NK-92 (cell line): ENCODE measurements around the gene COPS3.
"Not testable (repeated sequence)": the region's sequence is repeated elsewhere in the genome, so short reads cannot be mapped to it uniquely, and the experiment has no call there.

Source experiments
- DNase-seq: peaks from one replicate; lab custom pipeline; 2025; ENCODE audit not compliant: unreplicated experiment; lab: John Stamatoyannopoulos, UW

The COPS3 gene

DNA sequence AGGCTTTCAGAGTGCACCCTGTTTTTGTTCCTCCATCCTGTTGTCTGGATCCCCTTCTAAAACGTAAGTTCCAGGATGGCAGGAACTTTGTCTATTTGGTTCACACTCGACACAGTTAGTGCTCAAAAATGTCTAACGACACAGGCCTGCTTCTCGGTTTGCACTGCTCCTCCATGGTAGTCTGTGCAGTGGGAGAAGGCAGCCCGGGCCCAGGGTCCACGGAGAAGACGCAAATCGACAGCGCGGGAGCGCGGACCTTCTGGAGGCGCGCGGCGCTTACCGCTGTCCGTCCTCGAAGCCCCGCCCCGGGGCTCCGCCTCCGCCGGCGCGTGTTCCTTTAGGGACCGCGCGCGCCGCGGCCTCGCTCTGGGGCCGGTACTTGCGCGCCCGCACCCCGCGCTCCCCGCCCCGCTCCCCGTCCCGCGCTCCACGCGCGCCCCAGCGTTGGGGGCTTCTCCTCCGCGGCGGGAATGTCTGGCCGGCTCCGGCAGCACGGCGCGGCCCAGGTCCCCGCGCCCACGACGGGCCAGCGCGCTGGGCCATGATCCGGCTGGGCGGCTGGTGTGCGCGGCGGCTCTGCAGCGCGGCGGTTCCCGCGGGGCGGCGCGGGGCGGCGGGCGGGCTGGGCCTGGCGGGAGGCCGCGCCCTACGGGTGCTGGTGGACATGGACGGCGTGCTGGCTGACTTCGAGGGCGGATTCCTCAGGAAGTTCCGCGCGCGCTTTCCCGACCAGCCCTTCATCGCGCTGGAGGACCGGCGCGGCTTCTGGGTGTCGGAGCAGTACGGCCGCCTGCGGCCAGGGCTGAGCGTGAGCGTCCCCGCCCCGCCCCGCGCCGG, 22.2 kb upstream of the COPS3 start, which contains the start of gene NT5M:
Gene NT5M, plus strand, starts transcription at position 364 of the 837 bp plus-strand sequence. Its CDS starts 178 bp downstream, at position 542.
- no peak for DNase-seq

DNA sequence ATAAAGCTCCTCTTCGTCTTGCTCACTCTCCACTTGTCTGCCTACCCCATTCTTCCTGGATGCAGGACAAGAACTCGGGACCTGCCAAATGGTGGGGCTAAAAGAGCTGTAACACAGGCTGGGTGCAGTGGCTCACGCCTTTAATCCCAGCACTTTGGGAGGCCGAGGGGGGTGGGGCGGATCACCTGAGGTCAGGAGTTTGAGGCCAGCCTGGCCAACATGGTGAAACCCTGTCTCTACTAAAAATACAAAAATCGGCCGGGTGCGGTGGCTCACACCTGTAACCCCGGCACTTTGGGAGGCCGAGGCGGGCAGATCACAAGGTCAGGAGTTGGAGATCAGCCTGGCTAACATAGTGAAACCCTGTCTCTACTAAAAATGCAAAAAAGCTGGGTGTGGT, 20.6 kb upstream of the COPS3 start:
- not testable (repeated sequence) for DNase-seq

DNA sequence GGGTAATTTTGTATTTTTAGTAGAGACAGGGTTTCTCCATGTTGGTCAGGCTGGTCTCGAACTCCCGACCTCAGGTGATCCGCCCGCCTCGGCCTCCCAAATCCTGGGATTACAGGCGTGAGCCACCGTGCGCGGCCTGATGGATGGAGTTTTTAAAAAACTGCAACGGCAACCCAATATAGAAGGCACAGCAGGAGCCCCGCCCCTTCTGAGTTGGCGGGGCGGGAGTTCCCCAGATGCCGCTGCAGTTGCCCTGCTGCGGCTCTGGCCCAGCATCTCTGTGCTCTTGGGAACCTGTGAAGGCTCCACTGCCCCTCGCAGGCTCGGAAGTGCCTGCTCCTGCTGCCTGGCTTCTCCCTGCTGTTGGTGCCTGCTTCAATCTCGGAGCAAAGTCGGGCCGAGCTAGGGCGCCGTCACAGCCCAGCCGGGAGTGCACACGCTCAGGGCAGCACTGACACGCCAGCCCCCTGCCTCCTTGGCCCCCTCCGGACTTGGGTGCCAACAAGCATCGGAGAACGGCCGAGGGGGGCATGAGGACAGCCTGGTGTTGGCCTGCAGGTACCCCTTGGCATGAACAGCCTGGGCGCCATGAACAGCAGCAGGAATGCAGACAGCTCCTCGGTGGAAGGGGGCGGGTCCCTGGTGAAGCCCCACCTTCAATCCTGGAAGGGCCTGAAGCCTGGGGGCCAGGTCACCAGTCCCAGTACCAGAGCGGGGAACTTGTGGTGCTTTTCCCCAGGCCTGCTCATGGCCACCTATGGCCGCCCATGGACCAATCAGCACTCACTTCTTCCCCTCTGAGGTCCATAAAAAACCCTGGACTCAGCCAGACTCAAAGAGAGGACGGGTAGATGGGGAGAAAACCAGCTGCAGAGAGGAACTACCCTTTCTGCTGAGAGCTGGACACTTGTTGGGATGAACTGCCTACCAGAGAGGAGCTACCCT, 19.9 kb upstream of the COPS3 start:
- no peak for DNase-seq

DNA sequence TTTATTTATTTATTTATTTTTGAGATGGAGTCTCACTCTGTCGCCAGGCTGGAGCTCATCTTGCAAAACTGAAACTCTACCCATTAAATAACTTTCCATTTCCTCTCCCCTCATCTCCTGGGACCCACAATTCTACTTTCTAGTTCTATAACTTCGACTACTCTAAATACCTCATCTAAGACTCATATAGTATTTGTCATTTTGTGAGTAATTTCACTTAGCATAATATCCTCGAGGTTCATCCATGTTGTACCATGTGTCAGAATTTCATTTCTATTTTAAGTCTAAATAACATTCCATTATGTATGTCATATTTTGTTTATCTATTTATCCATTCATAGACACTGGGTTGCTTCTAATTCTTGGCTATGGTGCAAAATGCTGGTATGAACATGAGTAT, 17.1 kb upstream of the COPS3 start:
- no peak for DNase-seq

DNA sequence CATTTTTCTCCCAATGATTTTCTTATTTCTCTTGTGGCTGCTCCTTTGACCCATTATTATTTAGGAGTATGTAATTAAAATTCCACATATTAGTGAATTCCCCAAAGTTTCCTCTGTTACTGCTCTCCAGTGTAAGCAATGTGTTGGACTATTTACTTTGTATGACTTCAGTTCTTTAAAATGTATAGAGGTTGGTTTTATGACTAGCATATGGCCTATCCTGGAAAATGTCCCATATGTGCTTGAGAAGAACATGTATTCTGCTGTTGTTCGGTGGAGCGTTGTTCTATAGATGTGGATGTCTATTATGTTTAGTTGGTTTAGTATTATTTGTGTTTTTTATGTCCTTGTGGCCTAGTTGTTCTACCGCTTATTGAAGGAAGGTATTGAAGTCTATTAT, 16.2 kb upstream of the COPS3 start:
- no peak for DNase-seq

DNA sequence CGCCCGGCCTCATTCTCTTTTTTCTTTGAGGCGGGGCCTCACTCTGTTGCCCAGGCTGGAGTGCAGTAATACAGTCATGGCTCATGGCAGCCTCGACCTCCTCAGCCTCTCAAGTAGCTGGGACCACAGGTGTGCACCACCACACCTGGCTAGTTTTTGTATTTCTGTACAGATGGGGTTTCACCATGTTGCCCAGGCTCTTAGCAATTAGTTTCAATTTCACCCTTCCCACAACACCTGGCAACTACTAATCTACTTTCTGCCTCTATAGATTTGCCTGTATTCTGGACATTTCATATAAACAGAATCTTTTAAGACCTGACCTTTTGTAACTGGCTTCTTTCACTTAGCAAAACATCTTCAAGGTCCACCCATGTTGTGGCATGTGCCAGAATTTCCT, 14.1 kb upstream of the COPS3 start:
- DNase-seq, result no peak

DNA sequence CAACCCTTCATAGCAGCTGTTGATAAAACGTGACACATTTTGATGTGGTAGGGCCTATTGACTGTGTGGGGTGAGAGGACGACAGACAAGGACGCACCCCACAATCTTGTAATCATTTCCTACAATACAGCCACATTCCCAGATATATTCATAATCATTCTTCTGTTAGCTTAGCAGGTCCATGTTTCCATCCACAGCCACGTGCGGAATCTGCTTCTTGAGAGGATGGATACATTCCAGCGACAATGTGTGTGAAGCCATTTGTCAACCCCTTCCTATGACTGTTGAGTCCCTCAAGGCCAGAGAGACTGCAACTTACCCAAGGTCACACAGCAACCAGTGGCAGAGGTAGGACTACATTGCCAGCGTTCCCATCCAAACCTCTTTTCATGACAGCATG, 8.7 kb upstream of the COPS3 start:
- no peak for DNase-seq

DNA sequence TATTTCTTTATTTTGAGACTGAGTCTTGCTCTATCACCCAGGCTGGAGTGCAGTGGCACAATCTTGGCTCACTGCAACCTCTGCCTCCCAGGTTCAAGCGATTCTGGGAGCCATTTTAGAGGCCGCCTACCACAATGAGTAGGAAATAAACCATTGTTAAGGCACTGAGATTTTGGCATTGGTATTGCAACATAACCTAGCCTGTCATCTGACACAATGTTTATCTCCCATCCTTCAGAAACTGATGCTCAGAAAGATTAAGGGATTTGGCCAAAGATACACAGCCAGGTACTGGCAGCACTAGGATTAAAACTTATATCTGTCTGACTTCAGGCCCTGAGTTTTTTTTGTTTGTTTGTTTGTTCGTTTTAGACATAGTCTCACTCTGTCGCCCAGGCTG, 8.0 kb upstream of the COPS3 start:
- no peak for DNase-seq

DNA sequence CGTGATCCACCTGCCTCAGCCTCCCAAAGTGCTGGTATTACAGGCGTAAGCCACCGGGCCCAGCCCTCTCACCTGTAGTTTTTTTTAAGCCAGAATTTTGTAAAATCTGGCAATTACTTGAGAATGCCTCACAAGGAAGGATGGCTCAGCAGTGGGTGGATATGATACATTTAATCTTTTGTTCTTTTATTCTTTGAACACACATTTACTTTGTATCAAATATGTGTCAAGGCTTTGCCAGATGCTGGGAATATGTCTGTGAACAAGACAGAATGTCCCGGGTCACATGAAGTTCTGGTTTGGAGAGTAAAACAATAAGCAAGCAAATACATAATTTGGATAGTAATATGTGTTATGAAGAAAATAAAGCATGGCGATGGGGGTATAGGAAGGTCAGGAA, 4.9 kb upstream of the COPS3 start:
- no peak for DNase-seq

DNA sequence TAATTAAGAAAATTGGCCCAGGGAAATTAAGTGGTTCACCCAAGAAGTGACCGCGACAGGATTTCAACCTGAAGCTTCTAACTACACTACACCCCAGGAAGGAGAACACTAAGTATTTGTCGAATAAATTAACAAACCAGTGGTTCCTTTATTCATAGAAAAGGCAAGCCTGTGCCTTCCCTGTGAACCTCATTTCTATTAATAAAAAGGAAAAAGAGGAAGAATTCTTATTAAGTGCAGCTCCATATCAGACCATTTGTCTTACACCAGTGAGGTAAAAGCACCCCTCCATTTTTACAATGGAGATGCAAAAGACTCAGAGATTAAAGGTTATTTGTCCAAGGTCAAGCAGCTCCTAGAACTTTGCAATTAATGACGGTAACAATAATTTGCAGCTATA, 1.7 kb downstream of the COPS3 start:
- DNase-seq, result no peak

DNA sequence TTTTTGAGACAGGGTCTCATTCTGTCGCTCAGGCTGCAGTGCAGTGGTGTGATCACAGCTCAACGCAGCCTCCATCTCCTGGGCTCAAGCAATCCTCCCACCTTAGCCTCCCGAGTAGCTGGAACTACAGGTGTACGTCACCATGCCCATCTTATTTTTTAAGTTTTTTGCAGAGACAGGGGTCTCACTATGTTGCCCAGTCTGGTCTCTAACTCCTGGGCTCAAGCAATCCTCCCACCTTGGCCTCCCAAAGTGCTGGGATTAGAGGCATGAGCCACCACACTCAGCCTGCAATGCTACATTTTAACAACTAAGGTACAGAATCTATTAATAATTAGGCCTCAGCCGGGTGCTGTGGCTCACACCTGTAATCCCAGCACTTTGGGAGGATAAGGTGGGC, 3.6 kb downstream of the COPS3 start:
- not testable (repeated sequence) for DNase-seq

DNA sequence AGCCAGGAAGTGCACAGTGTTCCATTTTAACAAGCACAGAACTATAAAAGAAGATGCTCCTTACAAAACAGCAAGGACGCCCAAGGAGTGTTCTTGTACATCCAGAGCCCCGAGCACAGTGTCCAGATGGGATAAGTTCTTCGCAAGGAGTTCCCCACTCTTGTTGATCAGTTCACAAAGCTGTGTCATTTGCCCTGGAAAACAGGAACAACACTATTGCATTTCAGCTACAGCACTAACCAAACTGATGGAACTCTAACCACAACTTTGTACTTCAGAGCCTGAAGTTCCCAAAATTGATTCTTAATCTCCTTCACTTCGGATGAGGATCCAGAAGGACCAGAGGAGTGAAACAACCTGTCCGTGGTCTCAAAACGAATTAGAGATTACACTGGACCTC, 5.1 kb downstream of the COPS3 start:
- DNase-seq, result no peak

DNA sequence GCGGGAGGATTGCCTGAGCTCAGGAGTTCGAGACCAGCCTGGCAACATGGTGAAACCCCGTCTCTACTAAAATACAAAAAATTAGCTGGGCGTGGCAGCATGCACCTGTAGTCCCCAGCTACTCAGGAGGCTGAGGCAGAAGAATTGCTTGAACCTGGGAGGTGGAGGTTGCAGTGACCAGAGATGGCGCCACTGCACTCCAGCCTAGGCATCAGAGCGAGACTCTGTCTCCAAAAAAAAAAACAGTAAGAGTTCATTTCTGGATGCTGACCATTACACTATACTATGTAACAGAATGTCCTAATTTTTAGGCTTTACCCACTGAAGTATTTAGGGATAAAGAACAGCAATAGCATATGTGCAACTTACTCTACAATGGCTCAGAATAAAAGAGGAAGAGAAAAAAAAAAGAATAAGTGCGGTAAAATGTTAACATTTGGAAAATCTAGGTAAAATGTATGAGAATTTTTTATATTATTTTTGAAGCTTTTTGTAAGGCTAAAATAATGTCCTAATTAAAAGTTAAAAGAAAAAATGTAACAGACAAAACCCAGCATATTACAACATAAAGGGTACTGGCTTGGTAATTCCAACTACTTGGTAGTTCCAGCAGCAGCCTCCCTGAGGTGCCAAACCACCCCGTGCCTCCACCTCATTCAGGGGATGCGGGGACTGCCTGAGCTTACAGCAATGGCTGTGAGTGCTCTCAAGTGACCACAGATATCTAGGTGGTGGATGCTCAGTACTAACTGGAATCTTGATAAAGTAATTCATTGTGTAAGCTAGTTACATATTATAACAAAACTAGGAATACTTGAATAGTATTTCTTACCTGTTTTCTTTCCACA, 10.9 kb downstream of the COPS3 start:
- no peak for DNase-seq

DNA sequence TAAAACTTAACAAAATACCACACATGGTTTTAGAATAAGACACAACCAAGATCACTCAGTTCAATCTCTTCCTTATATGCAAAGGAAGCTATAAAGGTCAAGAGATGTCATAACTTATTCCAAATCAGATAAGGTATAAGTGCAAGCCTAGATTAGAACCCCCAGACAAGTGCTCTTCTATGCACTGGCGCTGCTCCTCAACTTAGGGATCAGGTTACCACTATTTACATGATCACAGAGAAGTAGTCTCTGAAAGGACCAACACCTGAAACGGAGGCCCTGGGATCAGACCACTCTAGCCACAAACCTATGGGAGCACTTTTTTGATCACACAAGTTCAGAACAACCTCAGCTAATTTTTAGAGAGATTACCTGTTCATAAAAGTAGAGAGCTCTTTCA, 16.6 kb downstream of the COPS3 start:
- DNase-seq, result no peak

DNA sequence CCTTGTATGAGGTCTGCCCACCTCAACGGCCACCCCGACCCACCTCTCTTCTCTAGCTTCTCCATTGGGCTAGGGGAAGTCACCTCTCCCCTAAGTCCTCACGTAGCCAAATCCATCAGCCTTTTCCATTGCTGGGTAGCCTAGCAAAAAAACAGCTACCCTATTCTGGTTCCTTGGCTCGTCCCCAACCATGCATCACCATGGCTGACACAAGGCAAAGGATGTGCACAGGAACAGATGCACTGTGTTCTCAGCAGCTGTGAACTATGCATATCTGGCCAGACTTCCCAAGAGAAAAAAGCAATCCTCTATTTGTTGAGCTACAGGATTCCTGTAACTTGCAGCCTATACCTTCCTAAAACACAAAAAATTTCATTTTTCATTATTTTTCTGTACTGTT, 22.0 kb downstream of the COPS3 start:
- DNase-seq, result no peak

DNA sequence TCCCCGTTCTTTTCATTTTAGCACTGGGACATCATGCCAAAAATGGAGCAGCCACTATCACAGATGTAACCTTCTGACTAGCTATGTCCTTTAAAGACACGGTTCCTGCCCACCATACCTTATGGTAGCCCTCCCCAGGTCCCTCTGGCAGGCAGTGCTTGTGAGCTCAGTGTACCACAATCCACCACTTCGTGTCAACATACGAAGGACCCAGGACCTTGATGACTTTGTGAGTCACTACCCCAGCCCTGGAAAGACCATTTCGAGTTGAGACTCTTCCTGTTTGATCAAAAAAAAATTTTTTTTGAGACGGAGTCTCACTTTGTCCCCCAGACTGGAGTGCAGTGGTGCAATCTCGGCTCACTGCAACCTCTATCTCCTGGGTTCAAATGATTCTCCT, 23.0 kb downstream of the COPS3 start:
- no peak for DNase-seq

DNA sequence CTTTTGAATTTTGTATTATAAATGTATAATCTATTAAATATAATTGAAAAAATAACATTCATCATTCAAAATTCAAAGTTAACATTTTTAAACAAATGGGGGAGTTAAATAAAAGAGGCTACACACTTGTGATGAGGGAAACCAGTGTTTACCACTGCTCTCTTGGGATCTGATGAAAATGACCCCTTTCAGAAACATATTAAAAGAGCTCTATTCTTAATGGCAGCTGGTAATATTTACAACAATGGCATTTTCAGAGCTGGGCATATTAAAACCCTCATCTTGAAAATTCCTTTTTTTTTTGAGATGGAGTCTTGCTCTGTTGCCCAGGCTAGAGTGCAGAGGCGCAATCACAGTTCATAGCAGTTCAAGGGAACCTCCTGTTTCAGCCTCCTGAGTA, 24.7 kb downstream of the COPS3 start:
- DNase-seq, result no peak

DNA sequence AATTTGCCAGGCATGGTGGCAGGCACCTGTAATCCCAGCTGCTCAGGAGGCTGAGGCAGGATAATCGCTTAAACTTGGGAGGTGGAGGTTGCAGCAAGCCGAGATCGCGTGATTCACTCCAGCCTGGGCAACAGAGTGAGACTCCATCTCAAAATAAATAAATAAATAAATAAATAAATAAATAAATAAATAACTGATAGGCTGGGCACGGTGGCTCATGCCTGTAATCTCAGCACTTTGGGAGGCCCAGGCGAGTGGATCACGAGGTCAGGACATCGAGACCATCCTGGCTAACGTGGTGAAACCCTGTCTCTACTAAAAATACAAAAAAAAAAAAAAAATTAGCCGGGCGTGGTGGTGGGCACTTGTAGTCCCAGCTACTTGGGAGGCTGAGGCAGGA, 25.4 kb downstream of the COPS3 start:
- not testable (repeated sequence) for DNase-seq

DNA sequence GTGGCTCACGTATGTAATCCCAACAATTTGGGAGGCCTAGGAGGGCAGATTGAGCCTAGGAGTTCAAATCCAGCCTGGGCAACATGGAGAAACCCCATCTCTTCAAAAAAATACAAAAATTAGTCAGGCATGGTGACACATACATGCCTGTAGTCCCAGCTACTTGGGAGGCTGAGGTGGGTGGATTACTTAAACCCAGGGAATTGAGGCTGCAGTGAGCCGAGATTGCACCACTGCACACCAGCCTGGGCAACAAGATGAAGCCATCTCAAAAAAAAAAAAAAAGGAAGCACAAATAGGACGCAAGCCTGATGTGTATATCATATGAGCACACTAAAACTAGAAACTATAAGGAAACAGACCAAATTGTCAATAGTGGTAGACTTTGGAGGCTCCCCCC, 27.0 kb downstream of the COPS3 start:
- DNase-seq, result no peak

DNA sequence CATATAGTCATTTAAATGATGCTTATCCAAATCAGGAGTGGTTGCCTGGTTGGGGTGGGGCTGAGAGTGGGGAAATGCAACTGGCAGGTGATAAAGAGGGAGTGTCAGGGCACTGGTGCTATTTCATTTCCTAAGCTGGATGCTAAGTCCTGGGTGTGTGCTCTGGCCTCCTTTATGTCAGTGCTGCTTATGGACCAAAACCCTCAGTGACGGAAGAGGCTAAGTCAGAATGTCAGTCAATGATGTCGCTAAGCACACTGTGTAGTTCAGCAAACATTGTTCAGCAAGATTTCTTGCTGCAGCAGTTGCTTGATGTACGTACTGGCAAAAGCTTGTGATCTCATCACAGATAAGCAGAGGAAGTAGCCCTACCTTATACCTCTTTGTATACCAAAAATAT, 27.6 kb downstream of the COPS3 start:
- DNase-seq, result no peak

DNA sequence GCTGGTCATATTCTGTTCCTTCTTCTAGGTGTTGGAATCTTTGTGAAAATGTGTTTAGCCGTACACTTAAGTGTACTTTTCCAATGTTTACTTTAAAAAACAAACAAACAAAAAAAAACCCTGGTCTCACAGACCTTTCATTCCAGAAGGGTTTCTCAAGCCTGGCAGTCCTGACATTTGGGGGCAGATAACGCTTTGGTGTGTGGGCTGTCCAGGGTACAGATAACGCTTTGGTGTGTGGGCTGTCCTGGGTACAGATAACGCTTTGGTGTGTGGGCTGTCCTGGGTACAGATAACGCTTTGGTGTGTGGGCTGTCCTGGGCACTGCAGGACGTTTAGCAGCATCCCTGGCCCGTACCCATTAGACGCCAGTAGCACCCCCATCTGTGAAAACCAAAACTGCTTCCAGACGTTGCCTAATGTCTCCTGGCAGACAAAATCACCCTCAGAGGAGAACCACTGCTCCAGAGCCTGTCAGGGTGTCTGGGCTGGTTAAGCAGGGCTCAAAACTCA, 28.8 kb downstream of the COPS3 start:
- DNase-seq, result no peak
